Left hindlimb (tissue), 1 donor: ENCODE results near the gene CLASRP.
A peak's percentile ranks its signal among the peaks of the same experiment; 100 is the strongest.
"Not testable (repeated sequence)": the region's sequence is repeated elsewhere in the genome, so short reads cannot be mapped to it uniquely, and the experiment has no call there.

Experiments used
- DNase-seq: peaks from one replicate; pipeline ENCODE4 v3.0.0-alpha.2; 2018

The CLASRP gene

GRCh38 chr19:45038931-45039893 is at the start of gene CLASRP:
TSS of gene CLASRP (plus strand) at chr19:45039045. CDS start at chr19:45040213, 1,168 bp downstream.
- peak; percentile 92 for DNase-seq

GRCh38 chr19:44990459-44990858 is 48.4 kb upstream of the CLASRP start:
- DNase-seq: no peak

GRCh38 chr19:44990966-44991365 is 47.9 kb upstream of the CLASRP start:
- DNase-seq: no peak

- DNase-seq: no peak
These were observed 46.3 kb upstream of the CLASRP start for GRCh38 chr19:44992336-44993163.

- no peak for DNase-seq
These were observed 45.3 kb upstream of the CLASRP start for GRCh38 chr19:44993526-44993925.

- no peak for DNase-seq
These were observed 44.8 kb upstream of the CLASRP start for GRCh38 chr19:44993926-44994537.

GRCh38 chr19:44998025-44998424 is 40.8 kb upstream of the CLASRP start:
- DNase-seq: no peak

- DNase-seq: not testable (repeated sequence)
These were observed 39.5 kb upstream of the CLASRP start for GRCh38 chr19:44999131-44999925.

GRCh38 chr19:45000665-45001064 is 38.2 kb upstream of the CLASRP start:
- DNase-seq: not testable (repeated sequence)

- peak; percentile 93 for DNase-seq
These were observed 37.6 kb upstream of the CLASRP start, which contains the start of gene RELB for GRCh38 chr19:45001087-45001739. TSS of gene RELB (plus strand) at chr19:45001464. CDS start at chr19:45001580, 116 bp downstream.

- no peak for DNase-seq
These were observed 35.4 kb upstream of the CLASRP start for GRCh38 chr19:45003485-45003884.

- DNase-seq: no peak
These were observed 33.1 kb upstream of the CLASRP start for GRCh38 chr19:45005787-45006186.

GRCh38 chr19:45008552-45008951 is 30.3 kb upstream of the CLASRP start:
- DNase-seq: no peak

GRCh38 chr19:45009625-45010255 is 29.1 kb upstream of the CLASRP start:
- no peak for DNase-seq

- DNase-seq: no peak
These were observed 28.5 kb upstream of the CLASRP start for GRCh38 chr19:45010306-45010705.

GRCh38 chr19:45011959-45012358 is 26.9 kb upstream of the CLASRP start:
- no peak for DNase-seq

- DNase-seq: peak; percentile 63
These were observed 22.2 kb upstream of the CLASRP start for GRCh38 chr19:45016388-45017314.

GRCh38 chr19:45019187-45019586 is 19.7 kb upstream of the CLASRP start:
- DNase-seq: no peak

- no peak for DNase-seq
These were observed 18.8 kb upstream of the CLASRP start for GRCh38 chr19:45020071-45020470.

- no peak for DNase-seq
These were observed 16.9 kb upstream of the CLASRP start for GRCh38 chr19:45021971-45022370.
